Stomach (tissue), 9 donors: ENCODE data around the gene PDCD1. TPM values are rescaled to one million over a fixed set of nuclear protein-coding genes. Genes with fewer than 3 reads are reported as not detected.
A peak's percentile ranks its signal among the peaks of the same experiment; 100 is the strongest.

ENCODE experiments used
- DNase-seq, 2 donors: peaks; one replicate each; pipeline versions ENCODE4 v3.0.0 to v3.0.0-alpha.2; 2013 to 2019
- H3K27ac ChIP-seq, 5 donors: fragments of 200-600 bp in 4 of 5; sonication (generic) in 4 of 5; one replicate each; pipeline ENCODE4 v1.5.1; 2013 to 2019; ENCODE audit warnings: mild to moderate bottlenecking in 1 of 5, moderate library complexity in 1 of 5
- H3K27me3 ChIP-seq, 3 donors: fragments of 200-600 bp; sonication (generic); one replicate each; pipeline ENCODE4 v1.5.1; 2017 to 2019; ENCODE audit warnings: mixed run types in 1 of 3
- H3K36me3 ChIP-seq, 4 donors: fragments of 200-600 bp; sonication (generic); 1 replicate in 3 of 4; 2 replicates in 1 of 4; pipeline ENCODE4 v1.5.1; 2016 to 2019
- H3K4me1 ChIP-seq, 4 donors: fragments of 200-600 bp; sonication (generic); one replicate each; pipeline ENCODE4 v1.5.1; 2016 to 2019
- H3K4me3 ChIP-seq, 4 donors: fragments of 200-600 bp; sonication (generic) in 3 of 4; one replicate each; pipeline ENCODE4 v1.5.1; 2016 to 2019; ENCODE audit warnings: mild to moderate bottlenecking in 1 of 4
- H3K9me3 ChIP-seq, 4 donors: fragments of 200-600 bp; sonication (generic); one replicate each; pipeline ENCODE4 v1.5.1; 2016 to 2019
- CTCF ChIP-seq, 7 experiments: fragments of 450-650 bp in 4 of 7; fragments of 200-600 bp in 3 of 7; sonication (generic) in 3 of 7; IDR thresholded peaks; one replicate each; pipeline ENCODE4 v1.5.1; 2016 to 2019; ENCODE audit warnings: antibody characterized with exemption in 7 of 7, control low read depth in 2 of 7, mild to moderate bottlenecking in 1 of 7
- EP300 ChIP-seq: sonication (generic); formaldehyde crosslinking; IDR thresholded peaks from one replicate; pipeline ENCODE4 v1.6.1; 2017; ENCODE audit warnings: antibody characterized with exemption
- POLR2A ChIP-seq, 4 donors: fragments of 450-650 bp; IDR thresholded peaks; one replicate each; pipeline ENCODE4 v1.6.1; 2016; ENCODE audit warnings: antibody characterized with exemption in 4 of 4, control low read depth in 2 of 4, mild to moderate bottlenecking in 1 of 4, moderate library complexity in 1 of 4
- POLR2AphosphoS5 ChIP-seq, 3 donors: sonication (generic); formaldehyde crosslinking; IDR thresholded peaks; one replicate each; pipeline ENCODE4 v1.6.1; 2016; ENCODE audit warnings: antibody characterized with exemption in 3 of 3
- WGBS, 5 donors: extraction: QIAGEN DNeasy Blood & Tissue Kit in 3 of 5; methylation state at CpG; one replicate each; pipeline versions ENCODE4 v1.1.5 to v1.1.7; 2013 to 2018; 5-methylcytosine and 5-hydroxymethylcytosine counted together
- intact Hi-C: fragments of 100-400 bp; cut with DNase I; formaldehyde crosslinking; loops from one replicate; pipeline ENCODE4 v1.15.1; 2023; ENCODE audit warnings: low total_unique reads
- polyA plus RNA-seq, 3 donors: library from polyadenylated mRNA; stranded (reverse); fragments of 200-250 nt; gene quantifications; one replicate each; pipeline ENCODE4 v1.2.3, GENCODE V29; 2013
- total RNA-seq, 5 donors: library from RNA; depleted of rRNA; stranded (reverse); fragments of >200 nt; gene quantifications; one replicate each; pipeline versions ENCODE4 v1.1.0 to v1.2.3, GENCODE V29; 2014 to 2016
- donor health status: healthy with polysubstance abuse.
- donor health status: Bipolar disorder and iron deficiency.
- donor health status: healthy.

The PDCD1 gene
- total and polyA plus RNA-seq, 8 donors = 0.18 to 2.2 (median 0.60) TPM; not detected in 3

- TF ChIP-seq POLR2A (IDR thresholded peaks at IDR 0.05) = no peak
- Histone ChIP-seq H3K27ac (no peak overlapping the region), H3K27me3 (no peaks in the 10 kb centered on the region), H3K9me3 (peaks cover 0 to 4% (median 0%) of the 10 kb centered on the region in 4 donors), H3K4me3 (no peak overlapping the region), H3K4me1 (peaks cover 10 to 23% (median 20%) of the 10 kb centered on the region in 4 donors), H3K36me3 (peaks cover 0 to 3% (median 0%) of the 10 kb centered on the region in 4 donors)
- WGBS, 5 donors = 69 to 78% (median 74%) methylated on average over 15 of the region's 15 CpGs
- intact Hi-C loops = no loop called here
- DNase-seq = no peak
These were observed 27.4 kb upstream of the PDCD1 start for GRCh38 chr2:241885946-241886643.

- Histone ChIP-seq H3K27ac (no peak overlapping the region), H3K4me1 (peaks cover 10 to 30% (median 25%) of the 10 kb centered on the region in 4 donors), H3K36me3 (peaks cover 0 to 3% (median 0%) of the 10 kb centered on the region in 4 donors), H3K9me3 (peaks cover 0 to 4% (median 0%) of the 10 kb centered on the region in 4 donors), H3K4me3 (no peak overlapping the region), H3K27me3 (no peaks in the 10 kb centered on the region)
- no peak for TF ChIP-seq POLR2A (IDR thresholded peaks at IDR 0.05)
- no peak for TF ChIP-seq EP300
- no peak for TF ChIP-seq POLR2AphosphoS5 (IDR thresholded peaks at IDR 0.05)
- WGBS, 5 donors = 86 to 92% (median 90%) methylated on average over 11 to 16 of the region's 16 CpGs
- intact Hi-C loops = no loop called here
- DNase-seq = no peak
These were observed 26.7 kb upstream of the PDCD1 start for GRCh38 chr2:241885291-241885945.

- no peak for TF ChIP-seq CTCF (IDR thresholded peaks at IDR 0.05)
- no peak for TF ChIP-seq POLR2A (IDR thresholded peaks at IDR 0.05)
- no peak for TF ChIP-seq EP300
- TF ChIP-seq POLR2AphosphoS5 (IDR thresholded peaks at IDR 0.05) = no peak
- H3K36me3 ChIP-seq = peaks cover 0 to 3% (median 0%) of the 10 kb centered on the region in 4 donors
- peaks cover 10 to 30% (median 25%) of the 10 kb centered on the region in 4 donors for H3K4me1 ChIP-seq
- no peaks in the 10 kb centered on the region for H3K27me3 ChIP-seq
- no peak for DNase-seq
- H3K27ac ChIP-seq = no peak overlapping the region
- intact Hi-C loops = no loop called here
- 95 to 98% (median 96%) methylated on average over 7 to 8 of the region's 8 CpGs for WGBS, 5 donors
- H3K9me3 ChIP-seq = peaks cover 0 to 4% (median 0%) of the 10 kb centered on the region in 4 donors
- no peak overlapping the region for H3K4me3 ChIP-seq
These were observed 26.2 kb upstream of the PDCD1 start for GRCh38 chr2:241884951-241885290.

GRCh38 chr2:241882091-241882625 lies 23.5 kb upstream of the PDCD1 start:
- WGBS, 5 donors = 6 to 17% (median 11%) methylated on average over 22 to 23 of the region's 23 CpGs
- H3K27ac ChIP-seq = peak overlapping the region; percentile 62 to 86 (median 80)
- peaks cover 10 to 36% (median 30%) of the 10 kb centered on the region in 4 donors for H3K4me1 ChIP-seq
- peak overlapping the region; percentile 53 to 72 (median 63) for H3K4me3 ChIP-seq
- peak; percentile 44 to 69 for DNase-seq
- H3K9me3 ChIP-seq = peaks cover 0 to under 1% (median 0%) of the 10 kb centered on the region in 4 donors
- intact Hi-C loops = no loop called here
- H3K27me3 ChIP-seq = no peaks in the 10 kb centered on the region
- peaks cover 0 to 1% (median 0%) of the 10 kb centered on the region in 4 donors for H3K36me3 ChIP-seq
- TF ChIP-seq CTCF (IDR thresholded peaks at IDR 0.05) = no peak
- no peak for TF ChIP-seq EP300
- TF ChIP-seq POLR2A (IDR thresholded peaks at IDR 0.05) = no peak
- TF ChIP-seq POLR2AphosphoS5 (IDR thresholded peaks at IDR 0.05) = no peak

- intact Hi-C loops = no loop called here
- peak overlapping the region; percentile 64 to 86 (median 80) for H3K27ac ChIP-seq
- no peaks in the 10 kb centered on the region for H3K9me3 ChIP-seq
- 71 to 83% (median 77%) methylated on average over 15 to 16 of the region's 16 CpGs for WGBS, 5 donors
- H3K36me3 ChIP-seq = no peaks in the 10 kb centered on the region
- peak overlapping the region; percentile 53 to 72 (median 63) for H3K4me3 ChIP-seq
- TF ChIP-seq CTCF (IDR thresholded peaks at IDR 0.05) = no peak
- TF ChIP-seq POLR2A (IDR thresholded peaks at IDR 0.05) = no peak
- no peak for DNase-seq
- H3K4me1 ChIP-seq = peaks cover 10 to 36% (median 30%) of the 10 kb centered on the region in 4 donors
- H3K27me3 ChIP-seq = no peaks in the 10 kb centered on the region
These were observed 21.8 kb upstream of the PDCD1 start for GRCh38 chr2:241880311-241881073.
